NOMO-1 treated with DMSO at 0.1 percent for 48 hours (cell line): Measurements from ENCODE around the gene TSC2.

ENCODE experiments used
- DNase-seq: peaks from one replicate; lab custom pipeline; 2025; ENCODE audit not compliant: unreplicated experiment; lab: John Stamatoyannopoulos, UW

The TSC2 gene

DNA sequence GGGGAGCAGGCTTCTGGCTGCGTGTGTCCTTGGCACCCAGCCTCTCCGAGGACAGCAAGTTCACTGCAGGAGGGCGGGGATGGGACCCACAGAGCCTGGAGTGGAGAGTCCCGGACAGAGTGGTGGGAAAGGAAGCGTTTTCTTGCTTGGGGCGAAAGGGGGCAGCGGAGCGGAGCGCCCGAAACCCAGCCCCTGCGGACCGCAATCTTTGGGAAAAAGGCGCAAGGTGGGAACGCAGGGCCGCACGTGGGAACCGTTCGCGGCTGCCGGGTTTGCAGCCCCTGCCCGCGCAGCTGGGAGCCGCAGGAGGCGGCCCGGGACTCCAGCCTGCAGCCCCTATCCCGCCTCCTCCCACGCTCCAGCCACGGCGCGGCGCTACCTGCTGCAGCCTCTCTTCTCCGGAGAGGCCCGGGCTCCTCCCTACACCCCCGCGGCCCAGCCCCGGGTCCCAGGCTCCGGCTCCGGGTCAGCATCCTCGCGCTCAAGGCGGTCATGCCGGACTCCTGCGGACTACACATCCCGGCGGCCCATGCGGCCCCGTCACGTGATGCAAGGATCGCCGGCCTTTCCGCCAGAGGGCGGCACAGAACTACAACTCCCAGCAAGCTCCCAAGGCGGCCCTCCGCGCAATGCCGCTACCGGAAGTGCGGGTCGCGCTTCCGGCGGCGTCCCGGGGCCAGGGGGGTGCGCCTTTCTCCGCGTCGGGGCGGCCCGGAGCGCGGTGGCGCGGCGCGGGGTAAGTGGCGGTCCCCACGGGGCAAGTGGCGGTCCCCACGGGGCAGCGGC is at the start of gene TSC2, which contains the start of gene NTHL1:
TSC2 (plus strand) TSS at position 656 of the 786 bp plus-strand sequence. CDS start 631 bp downstream, outside the sequence.
NTHL1 (minus strand) TSS at position 505 of the 786 bp plus-strand sequence; CDS start at position 494, 11 bp downstream.
- DNase-seq = peak; percentile 93

DNA sequence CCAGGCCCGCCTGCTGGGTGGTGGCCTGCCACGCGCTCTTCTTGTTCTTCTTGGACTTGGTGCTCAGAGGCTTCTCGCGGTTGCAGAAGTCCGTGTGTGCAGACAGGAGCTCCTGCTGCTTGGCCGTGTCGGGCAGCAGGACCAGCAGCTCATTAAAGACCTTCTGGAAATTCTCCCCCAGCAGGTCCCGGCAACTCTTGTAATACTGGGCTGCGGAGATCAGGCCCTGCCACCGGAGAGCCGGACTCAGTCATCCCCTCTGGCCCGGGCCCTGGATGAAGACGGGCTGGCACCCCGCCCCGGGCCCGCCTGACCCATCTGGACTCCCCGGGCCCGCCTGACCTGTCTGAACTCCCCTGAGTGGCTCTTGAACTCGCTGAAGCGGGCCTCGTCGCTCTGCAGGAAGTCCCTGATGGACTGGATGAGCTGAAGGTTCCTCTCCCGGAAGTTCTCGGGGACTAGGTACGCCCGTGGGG is 49.4 kb upstream of the TSC2 start:
- no peak for DNase-seq

- DNase-seq = no peak
Observed at GRCh38 chr16:1998852-1999801, 48.7 kb upstream of the TSC2 start.

DNA sequence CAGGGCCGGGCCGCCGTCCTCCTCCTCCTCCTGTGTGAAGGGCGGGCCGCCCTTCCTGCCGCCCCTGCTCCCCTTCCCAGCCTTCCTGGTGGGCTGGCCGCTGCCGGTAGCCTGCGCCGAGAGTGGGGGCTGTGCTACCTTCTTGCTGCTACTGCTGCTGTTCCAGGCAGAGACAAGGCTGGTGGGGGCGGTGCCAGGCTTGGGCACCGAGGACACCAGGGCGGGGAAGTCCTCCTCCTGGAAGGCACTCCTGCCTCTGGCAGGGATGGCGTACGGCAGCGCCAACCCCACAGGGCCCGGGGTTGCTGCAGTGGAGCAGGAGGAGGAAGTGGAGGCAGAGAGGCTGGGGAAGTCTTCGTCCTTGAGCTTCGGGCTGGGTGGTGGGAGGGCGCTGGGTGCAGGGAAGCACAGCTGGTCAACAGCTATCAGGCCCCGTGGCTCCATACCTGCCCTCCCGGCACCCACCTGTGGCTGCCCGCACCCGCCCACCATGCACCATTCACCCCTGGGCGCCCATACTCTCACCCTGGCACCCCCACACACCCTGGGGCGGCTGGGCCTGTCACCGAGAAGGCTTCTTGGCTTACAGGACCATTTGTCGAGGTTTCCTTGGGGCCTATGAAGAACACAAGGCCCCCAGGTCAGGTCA is 47.8 kb upstream of the TSC2 start:
- DNase-seq = no peak

DNA sequence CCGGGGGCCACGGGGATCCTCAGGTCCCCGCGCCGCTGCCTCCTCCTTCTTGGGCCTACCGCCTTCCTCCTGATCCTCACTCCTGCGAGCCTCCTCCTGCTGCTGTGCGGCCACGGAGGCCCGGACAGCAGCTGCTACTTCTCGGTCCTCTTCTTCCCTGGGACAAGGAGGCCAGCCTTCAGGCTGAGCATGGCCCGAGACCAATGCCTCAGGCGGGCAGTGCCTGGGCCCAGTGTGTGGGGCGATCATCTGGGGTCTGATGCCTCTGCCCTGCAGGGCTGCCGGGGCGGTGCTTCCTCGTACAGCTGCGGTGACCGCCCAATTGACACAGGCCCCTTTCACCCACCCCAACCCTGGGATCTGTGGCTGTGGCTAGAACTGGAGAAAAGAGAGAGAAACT is 46.8 kb upstream of the TSC2 start:
- no peak for DNase-seq

- no peak for DNase-seq
Observed at GRCh38 chr16:2001456-2002355, 46.1 kb upstream of the TSC2 start.

DNA sequence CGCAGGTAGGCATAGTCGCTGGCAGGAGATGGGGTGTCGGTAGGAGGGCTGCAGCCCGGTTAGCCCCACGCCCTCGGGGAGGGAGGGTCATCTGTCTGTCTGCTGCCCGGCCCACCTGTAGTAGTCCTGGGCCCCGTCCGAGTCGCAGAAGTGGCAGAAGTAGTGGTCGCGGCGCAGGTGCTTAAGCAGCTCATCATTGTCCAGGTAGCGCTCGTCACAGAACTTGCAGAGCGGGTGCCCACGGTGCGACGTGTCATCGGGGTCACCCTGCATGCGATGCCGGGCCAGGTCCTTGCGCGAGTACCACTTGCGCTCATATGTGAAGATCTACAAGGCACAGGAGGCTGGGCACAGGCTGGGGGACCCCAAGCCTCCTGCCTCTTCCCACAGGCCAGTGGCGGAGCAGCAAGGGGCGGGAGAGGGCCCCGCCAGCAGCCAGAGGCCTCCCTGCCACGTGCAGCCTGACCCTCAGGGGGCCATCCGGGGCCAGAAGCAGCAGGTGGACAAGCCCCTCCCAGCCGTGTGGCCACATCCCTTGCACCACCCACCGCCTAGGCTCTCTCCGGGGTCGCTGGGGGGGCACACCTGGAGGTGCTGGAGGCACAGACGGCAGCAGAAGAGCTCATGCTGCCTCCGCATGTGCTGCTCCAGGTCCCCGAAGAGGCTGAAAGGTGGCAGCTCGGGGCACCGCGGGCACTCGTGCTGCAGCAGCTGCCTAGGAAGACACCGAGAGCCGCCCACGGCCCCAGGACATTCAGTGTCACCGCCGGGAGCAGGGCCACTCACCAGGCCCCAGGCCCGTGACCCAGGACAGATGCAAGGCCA is 45.2 kb upstream of the TSC2 start:
- DNase-seq = no peak

GRCh38 chr16:2003231-2003826 is 44.5 kb upstream of the TSC2 start:
- no peak for DNase-seq

DNA sequence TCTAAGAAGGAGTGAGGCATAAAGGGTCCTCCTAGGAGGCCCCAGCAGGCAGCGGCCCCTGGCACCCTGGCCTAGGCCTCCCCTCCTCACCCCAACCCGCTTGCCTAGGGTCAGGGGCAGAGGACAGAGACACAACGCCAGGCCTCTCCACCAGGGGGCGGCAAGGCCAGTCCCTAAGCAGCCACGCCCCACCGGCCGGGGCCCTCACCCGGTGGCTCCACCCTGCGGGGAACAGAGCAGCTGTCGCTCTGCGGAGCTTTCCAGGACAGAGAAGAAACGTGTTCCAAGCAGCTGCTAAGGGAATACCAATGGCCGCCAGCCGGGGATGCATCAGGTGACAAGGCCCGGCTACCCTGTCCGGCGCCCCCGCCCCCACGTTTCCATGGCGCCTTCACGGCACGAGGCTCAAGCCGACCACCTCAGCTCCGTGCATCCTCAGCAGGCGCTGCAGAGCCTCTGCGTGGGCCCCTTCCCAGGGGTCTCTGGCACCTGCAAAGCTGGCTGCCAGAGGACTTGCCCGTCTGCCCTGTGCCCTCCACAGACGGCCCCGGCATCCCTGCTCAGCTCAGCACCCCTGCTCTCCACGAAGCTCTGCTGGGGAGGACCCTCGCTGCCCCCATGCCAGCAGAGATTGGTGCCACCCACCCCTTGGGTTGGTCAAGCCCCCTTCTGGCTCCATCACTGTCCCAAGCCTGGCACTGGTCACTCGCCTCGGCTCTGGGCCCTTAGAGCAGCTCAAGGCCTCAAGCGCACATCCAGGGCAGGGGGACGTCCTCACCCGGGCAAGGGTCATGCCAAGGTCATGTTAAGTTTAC is 43.8 kb upstream of the TSC2 start:
- peak; percentile 73 for DNase-seq

DNA sequence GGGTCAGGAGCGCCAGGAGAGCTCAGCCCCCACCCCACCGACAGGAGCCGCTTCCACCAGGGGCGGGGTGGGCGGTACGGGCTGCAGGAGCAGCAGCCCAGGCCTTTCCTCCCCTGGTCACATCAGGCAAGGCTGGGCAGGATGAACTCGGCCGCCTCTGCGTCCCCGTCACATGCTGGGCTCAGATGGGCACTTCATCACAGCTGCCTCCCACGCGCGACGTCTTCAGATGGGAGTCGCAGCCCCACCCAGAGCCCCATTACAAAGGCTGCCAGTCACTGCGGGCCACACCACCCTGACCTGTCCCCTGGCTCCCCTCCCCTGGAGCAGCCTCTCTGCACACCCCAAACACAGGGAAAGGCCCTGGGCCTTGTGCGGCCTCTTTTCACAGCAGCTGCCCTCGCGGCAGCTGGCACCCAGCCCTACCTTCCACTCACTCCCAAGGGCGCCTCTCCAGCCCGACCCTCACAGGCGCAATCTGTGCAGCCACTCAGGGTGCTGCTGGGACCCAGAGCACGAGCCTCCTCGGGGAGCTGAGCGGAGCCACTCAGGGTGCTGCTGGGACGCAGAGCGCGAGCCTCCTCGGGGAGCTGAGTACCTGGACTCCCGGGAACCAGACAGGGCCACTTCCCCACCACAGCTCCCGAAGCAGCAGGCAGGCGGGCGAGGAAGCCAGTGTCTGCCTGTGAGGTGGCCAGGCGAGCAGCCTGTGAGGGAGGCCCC is 42.8 kb upstream of the TSC2 start:
- DNase-seq = no peak

DNA sequence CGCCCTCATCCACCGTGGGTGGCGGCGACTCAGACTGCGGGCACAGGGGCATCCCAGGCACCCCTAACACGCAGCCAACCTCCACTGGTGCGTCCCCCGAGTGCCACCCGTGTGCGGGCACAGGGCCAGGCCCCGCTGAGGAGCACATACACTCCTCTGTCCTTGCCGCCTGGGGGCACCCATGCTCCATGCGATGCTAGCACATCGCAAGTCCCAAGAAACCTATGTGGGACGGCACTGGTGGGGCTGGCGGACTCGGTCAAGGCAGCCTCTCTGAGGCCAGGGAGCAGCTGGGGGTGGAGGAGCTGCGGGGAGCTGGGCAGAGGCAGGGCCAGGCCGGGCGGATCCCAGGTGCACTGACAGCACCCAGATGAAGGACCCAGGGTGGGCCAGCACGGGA is 42.1 kb upstream of the TSC2 start:
- DNase-seq = no peak

DNA sequence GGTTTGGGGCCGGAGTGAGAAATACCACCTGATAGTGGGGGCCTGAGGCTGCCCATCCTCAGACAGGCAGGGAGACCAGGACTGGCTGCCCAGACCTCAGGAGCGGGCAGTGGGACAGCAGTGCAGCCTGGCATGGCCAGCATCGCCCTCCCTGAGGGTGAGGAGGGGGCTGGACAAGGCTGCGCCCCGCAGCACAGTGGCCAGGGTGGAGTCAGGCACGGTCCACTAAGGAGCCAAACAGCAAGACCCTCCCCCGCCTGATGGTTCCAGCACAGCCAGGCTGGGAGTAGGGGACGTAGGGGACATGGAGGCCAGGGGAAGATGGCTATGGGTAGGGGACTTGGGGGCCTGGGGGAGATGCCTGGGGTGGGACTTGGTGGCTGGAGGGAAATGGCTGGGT is 41.5 kb upstream of the TSC2 start:
- DNase-seq = no peak

DNA sequence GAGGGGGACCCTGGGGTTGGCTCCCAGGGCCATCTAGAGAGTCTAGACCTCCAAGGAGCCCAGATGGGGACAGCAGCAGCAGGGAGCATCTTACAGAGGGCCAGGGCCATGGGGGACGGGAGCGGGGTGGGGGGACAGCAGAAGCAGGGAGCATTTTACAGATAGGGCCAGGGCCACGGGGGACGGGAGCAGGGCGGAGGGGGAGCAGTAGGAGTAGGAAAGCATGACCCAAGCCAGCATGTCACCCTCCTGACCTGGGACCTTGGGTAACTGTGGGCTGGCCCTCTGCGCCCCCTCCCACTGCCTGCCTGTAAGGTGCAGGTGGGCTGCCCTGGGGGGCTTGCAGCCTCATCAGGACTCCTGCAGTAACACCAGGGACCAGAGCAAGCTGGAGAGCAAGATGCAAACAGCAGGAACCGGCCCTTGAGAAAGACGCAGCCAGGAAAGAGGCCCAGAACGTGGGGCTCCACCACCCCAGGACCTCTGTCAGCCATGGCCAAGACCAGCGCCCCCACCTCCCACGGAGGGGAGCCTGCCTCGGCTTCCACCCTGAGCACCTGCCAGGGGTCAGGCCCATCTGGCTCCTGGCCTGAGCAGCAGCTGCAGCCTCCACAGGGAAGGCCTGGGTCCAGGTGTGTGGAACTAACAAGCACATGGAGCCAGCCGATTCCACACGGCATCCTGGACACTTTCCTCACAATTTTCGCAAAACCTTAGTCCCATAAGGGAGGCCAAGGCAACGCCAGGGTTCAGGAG is 40.5 kb upstream of the TSC2 start:
- no peak for DNase-seq

- DNase-seq = peak; percentile 25
Observed at GRCh38 chr16:2008009-2008526, 39.7 kb upstream of the TSC2 start.

DNA sequence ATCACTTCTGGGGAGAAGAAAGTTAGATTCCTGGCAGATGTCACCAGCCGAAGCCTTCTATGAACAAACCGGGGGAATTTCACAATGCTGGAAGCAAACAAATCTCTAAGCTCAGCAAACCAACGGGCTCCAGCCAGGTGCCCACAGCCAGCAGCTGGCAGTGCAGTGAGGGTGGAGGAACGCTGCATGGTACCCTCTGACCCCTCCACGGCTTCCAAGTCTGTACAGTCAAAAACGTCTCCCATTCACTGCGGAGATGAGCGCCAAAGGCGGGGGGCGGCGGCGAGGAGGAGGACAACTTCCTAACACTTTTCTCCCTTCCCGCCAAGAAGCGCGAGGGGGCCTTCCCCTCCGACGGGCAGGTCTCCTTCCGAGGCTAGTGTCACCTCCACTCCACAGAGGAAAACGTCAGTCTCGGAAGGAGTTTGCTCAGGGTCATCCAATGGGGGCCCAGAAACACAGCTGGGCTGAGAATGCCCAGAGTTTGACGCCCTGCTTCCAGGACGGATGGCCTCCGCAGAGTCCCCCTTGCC is 39.1 kb upstream of the TSC2 start:
- peak; percentile 31 for DNase-seq

GRCh38 chr16:2009164-2009711 is 38.5 kb upstream of the TSC2 start:
- no peak for DNase-seq
